Stimulated activated CD8-positive, alpha-beta memory T cell treated with anti-CD3 and anti-CD28 coated beads, Interleukin-7, amount 100 ng/mL, for 24 hours (primary cell): Measurements from ENCODE around the gene GPR155.
"Not testable (repeated sequence)": the region's sequence is repeated elsewhere in the genome, so short reads cannot be mapped to it uniquely, and the experiment has no call there.

Experiments used
- DNase-seq: peaks from one replicate; pipeline ENCODE4 v3.0.0-alpha.2; 2020; ENCODE audit warnings: low read depth

GPR155 gene

DNA sequence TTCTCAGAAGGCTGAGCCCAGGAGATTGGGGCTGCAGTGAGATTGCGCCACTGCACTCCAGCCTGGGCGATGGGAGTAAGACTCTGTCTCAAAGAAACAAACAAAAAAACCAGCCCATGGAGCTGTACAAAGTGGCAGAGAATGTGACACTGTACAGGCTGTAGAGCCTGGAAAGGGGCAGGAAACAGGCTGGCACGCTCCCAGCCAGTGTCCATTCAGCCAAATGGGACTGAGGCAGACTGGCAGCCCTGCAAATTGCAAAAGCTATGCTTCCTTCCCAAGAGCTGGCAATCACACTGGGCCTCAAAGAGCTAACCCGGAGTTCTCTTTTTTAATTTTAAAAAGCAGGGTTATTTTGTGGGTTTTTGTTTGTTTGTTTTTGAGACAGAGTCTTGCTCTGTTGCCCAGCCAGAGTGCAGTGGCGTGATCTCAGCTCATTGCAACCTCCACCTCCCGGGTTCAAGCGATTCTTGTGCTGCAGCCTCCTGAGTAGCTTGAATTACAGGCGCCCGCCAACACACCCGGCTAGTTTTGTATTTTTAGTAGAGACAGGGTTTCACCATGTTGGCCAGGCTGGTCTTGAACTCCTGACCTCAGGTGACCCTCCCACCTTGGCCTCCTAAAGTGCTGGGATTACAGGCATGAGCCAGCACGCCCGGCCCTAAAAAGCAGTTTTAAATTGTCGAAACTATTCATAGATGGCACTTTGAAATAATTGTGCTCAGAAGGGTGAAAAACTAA lies 48.5 kb downstream of the GPR155 start:
- no peak for DNase-seq

DNA sequence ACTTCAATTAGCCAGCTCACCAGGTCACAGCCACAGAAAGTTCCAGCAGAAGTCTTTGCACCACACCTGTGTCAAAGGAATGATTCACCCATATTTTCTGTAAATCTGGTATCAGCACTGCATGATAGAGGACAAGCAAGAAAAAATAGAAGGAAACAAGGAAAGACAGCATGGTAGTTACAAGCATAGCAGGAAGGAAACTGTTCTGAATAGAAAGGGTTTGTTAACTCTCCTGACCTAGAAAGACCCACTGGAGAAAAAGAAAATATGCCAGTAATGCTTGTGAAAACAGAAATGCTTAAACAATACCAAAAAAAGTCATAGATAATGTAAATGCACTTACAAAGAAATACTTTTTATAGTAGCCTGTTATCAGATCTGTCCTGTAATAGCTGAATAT lies 50.5 kb downstream of the GPR155 start:
- DNase-seq = no peak

DNA sequence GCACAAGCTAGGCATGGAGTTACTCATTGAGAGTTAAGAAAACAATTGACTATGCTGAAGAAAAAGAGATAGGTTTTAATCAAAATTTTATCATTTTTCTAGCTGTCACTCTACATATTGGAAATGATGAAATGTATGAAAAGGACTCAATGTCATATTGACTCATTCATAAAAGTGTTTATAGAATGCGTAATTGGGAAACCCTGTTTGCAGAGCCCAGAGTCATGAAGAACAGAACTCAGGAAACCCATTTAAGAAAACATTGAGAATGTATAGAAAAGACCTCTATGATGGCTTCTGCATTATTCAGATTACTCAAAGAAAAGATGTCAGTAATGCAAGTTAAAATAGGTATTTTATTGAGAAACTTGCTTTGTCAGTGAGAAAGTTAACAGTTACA lies 54.9 kb downstream of the GPR155 start:
- no peak for DNase-seq

DNA sequence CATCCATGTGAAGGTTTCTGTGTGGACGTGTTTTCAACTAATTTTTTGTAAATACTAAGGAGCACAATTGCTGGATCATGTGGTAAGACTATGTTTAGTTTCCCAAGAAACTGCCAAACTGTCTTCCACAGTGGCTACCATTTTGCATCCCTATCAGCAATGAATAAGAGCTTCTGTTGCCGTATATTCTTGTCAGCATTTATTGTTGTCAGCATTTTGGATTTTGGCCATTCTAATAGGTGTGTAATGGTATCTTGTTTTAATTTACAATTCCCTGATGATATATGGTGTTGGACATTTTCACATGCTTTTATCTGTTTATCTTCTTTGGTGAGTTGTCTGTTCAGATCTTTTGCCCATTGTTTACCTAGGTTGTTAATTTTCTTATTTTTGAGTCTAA lies 56.8 kb downstream of the GPR155 start:
- DNase-seq = no peak

DNA sequence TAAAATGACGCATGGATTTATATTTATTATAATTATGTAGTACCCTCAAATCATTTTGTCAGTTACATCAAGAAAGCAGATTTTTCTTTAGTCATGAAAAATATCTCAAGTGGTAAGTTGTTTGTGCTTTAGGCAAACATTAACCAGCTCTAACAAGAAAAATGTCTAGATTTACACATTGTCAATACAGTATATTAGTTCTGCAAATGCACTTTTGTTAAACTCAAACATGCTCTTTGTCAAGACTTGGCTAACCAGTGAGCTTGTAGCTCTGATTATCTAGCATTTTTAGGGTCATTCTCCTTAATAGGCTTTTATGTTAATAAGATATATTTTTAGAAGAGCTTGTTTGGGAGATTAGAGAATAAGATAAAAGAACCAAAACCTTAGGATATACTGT lies 58.6 kb downstream of the GPR155 start:
- no peak for DNase-seq

DNA sequence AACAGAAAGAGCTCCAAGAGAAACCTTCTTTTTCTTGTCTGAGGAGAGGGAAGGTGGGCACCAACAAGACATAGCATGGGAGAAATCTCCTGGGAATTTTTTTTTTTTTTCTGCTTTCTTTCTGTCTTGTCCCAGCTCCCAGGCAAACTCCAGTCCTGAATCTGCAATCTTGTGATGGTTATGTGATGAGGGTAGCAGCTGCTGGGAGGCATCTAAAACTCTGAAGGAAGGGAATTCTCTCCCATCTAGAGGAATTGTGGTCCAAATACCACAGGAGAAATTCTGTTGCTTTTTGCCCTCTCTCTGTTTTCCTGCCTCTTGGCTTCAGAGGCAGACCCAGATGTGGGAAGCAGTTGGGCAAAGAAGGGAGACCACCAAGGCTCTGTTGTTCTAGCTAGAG lies 74.6 kb downstream of the GPR155 start:
- DNase-seq = no peak

DNA sequence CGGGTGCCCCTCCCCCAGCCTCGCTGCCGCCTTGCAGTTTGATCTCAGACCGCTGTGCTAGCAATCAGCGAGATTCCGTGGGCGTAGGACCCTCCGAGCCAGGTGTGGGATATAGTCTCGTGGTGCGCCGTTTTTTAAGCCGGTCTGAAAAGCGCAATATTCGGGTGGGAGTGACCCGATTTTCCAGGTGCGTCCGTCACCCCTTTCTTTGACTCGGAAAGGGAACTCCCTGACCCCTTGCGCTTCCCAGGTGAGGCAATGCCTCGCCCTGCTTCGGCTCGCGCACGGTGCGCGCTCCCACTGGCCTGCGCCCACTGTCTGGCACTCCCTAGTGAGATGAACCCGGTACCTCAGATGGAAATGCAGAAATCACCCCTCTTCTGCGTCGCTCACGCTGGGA lies 76.8 kb downstream of the GPR155 start:
- not testable (repeated sequence) for DNase-seq

DNA sequence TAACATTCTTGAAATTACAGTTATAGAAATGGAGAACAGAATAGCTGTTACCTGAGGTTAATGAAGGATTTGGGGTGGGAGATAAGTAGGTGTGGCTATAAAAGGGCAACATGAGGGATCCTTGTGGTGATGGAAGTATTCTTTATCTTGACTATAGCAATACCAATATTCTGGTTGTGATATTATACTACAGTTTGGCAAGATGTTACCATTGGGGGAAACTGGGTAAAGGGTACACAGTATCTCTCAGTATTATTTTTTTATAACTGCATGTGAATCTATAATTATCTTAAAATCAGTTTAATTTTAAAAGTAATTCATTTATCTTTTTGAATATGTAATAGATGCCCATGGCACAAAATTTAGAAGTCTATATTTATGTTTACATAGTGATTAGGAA lies 83.2 kb downstream of the GPR155 start:
- DNase-seq = no peak

DNA sequence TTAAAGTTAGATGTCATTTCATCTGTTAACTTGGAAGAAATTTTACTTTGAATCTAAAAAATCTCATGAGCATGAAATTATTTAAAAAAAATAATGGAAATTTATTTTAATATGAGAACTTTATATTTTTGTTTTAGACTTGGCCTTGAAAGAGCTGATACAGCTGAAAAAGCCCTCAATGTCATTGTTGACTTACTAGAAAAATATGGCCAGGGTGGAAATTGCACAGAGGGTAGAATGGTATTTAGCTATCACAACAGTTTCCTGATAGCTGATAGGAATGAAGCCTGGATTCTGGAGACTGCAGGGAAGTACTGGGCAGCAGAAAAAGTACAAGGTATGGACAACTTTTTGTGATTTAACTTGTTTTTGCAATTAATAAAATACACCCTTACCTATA lies 86.0 kb downstream of the GPR155 start:
- DNase-seq = no peak

DNA sequence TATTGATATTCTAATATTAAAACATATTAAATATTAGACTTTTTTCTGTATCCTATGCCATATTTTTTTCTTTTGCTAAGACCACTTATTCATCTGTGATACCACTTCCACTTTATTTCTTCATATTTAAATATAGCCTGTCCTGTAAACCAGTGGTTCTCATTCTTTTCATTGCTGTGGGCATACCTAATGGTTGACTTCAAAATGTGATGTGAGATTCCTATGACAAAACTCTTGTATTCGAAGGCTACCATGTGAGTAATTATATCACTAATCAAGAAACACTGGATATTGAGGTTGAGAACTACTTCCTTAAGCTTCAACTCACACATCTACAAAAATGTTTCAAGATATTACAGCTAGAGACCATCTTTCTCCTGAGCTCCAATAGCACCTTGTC lies 87.7 kb downstream of the GPR155 start:
- no peak for DNase-seq

DNA sequence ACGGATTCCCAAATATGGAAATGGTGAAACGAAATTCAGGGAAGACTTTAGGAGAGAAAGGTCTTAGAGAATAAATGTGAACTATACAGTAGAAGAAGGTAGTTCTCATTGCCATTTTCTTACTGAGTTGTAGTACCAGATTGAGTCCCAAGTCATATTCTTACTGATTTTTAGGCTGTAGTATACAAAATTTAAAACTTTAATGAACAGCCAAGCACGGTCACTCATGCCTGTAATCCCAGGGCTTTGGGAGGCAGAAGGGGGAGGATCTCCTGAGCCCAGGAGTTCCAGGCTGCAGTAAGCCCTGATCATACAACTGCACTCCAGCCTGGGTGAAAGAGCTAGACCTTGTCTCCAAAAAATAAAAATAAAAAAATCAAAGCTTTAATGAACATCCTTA lies 89.1 kb downstream of the GPR155 start:
- no peak for DNase-seq

DNA sequence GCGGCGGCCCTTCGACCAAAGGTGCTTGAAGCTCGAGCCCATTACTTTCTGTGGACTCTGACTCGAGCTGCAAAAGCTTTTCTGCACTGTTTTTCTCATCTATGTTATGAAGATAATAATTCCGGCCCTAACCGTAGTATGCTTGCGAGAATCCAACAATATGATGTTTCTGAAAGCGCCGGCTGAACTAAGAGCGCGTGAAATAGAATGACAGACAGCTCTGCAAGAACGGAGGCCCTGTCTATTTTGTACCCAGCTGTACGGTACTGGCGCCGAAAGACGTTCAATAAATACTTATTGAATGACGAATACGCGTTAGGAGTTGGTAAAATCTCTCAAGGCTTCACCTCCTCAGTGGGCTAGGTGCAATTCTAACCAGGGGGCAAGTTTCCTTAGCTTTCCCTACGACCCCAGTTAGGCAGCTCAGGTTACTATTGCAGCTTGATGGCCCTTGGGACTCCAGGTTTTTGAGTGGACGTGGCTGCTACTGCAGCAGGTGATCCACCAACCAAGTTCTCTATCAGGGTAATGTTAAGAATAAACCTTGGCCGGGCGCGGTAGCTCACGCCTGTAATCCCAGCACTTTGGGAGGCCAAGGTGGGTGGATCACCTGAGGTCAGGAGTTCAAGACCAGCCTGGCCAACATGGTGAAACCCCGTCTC lies 90.7 kb downstream of the GPR155 start:
- DNase-seq = no peak

DNA sequence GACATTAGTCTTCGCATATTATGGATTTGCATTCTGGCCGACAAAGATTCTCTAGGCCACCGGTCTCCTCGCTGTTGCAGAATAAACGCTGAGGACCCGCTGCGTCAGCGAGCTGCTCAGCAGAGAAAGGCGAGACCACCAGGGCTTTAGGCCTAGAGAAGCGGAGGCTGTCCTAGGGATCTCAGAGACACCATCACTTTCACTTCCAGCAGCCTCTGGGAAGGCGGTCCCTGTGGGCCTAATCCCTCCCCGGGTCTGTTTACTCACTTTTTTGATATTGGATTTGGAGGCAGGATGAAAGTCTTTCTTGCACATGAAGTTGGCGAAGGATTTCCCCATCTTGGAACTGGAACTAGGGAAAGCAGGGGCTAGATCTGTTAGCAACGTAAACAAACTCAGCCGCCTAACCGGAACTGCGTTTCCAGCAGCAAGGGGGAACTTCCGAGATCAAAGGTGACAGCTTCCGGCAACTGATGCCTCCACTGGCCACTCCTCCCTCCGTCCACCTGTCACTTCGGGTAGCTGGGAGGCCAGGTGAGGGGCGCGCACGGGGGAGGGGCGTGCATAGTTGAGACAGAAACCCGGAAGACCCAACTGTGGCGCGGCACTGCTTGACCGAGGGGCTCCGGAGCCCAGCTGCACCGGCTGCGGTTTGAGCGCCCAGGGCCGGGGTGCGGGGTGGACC lies 91.4 kb downstream of the GPR155 start, which contains the start of gene SCRN3:
SCRN3 (plus strand) TSS at position 447 of the 685 bp plus-strand sequence. CDS start 2,554 bp downstream, outside the sequence.
- peak; percentile 45 for DNase-seq

DNA sequence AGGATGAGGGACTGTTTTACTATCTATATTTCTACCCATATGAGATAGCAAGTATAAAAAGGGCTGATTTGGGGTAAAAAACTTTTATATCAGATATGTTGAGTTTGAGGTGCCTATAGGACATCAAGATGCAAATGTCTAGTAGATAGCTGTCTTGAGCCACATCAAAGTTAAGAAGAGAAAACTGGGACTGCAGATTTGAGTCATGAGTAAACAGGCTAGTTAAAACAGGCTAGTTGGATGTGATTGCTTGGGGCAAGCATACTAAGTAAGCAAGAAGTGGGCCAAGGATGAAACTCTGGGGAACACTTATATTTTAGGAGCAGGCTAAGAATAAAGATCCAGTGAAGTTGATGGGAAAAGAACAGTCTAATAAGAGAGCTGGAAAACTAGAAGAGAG lies 94.1 kb downstream of the GPR155 start:
- DNase-seq = no peak

DNA sequence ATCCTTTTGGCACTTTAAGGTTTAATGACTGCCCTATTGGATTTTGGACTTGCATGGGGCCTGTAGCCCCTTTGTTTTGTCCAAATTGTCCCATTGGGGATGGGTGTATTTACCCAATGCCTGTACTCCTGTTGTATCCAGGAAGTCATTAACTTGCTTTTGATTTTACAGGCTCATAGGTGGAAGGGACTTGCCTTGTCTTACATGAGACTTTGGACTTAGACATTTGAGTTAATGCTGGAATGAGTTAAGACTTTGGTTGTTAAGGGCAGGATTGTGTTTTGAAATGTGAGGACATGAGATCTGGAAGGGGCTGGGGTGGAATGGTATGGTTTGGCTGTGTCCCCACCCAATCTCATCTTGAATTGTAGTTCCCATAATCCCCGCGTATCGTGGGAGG lies 96.5 kb downstream of the GPR155 start:
- not testable (repeated sequence) for DNase-seq

DNA sequence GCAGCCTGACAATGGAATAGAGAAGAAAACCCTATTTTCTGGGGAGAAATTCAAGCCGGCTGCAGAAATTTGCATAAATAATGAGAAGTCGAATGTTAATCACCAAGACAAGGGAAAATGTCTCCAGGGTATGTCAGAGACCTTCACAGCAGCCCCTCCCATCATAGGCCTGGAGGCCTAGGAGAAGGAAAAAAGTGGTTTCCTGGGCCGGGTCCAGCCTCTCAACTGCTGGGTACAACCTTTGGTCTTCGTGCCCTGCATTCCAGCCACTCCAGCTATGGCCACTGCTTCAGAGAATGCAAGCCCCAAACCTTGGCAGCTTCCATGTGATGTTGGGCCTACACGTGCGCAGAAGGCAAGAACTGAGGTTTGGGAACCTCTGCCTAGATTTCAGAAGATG lies 97.3 kb downstream of the GPR155 start:
- no peak for DNase-seq

DNA sequence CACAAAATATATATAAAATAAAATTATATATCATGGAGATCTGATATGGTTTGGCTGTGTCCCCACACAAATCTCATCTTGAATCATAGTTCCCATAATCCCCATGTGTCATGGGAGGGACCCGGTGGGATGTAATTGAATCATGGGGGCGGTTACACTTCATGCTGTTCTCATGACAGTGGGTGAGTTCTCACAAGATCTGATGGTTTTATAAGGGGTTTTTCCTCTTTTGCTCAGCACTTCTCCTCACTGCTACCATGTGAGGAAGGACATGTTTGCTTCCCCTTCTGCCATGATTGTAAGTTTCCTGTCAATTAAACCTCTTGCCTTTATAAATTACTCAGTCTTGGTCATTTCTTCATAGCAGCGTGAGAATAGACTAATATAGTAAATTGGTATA lies 98.1 kb downstream of the GPR155 start:
- not testable (repeated sequence) for DNase-seq

DNA sequence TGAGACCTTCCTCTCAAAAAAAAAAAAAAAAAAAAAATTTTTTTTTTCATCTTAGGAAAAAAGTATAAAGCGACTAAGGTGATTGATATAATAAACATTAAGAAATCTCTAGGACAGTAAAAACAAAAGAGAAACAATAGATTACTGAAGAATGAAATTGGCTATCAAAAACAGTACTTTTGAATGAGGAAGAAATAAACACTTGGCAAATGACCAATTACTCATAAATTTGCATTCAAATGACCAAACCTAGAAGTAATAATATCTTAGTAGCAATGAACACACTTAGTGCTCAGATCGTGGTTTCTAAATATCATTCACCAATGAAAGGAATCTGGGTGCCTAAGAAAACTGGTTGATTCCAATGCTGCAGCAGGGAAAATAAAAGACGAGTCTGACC lies 101.6 kb downstream of the GPR155 start:
- no peak for DNase-seq

DNA sequence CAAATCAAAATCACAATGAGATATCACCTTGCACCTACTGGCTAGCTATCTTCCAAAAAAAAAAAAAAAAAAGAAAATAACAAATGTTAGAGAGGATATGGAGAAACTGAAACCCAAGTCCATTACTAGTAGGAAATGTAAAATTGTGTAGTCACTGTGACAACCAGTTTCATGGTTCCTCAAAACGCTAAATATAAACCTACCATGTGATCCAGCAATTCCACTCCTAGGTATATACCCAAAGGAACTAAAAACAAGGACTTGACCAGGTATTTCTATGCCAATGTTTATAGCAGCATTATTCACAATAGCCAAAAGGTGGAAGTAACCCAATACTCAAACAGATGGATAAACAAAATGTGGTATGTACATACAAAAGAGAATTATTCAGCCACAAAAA lies 103.0 kb downstream of the GPR155 start:
- DNase-seq = no peak
